AG10803 (cell line): ENCODE results near the gene TMEM82.

Experiments
- DNase-seq: peaks from one replicate; pipeline ENCODE4 v3.0.0; 2010; ENCODE audit warnings: low read depth
- H3K4me3 ChIP-seq: 2 replicates; pipeline ENCODE4 v1.5.1; 2011; ENCODE audit warnings: mild to moderate bottlenecking, low read length, control low read depth
- TF ChIP-seq, protein P1 (sequence below): conservative IDR thresholded peaks from 2 replicates; pipeline ENCODE4 v1.5.1; 2011; ENCODE audit warnings: mild to moderate bottlenecking, low read length, control low read depth, inconsistent platforms

The TMEM82 gene

GRCh38 chr1:15756143-15757015, 14.1 kb downstream of the TMEM82 start:
- DNase-seq: no peak
- TF ChIP-seq, protein P1, sequence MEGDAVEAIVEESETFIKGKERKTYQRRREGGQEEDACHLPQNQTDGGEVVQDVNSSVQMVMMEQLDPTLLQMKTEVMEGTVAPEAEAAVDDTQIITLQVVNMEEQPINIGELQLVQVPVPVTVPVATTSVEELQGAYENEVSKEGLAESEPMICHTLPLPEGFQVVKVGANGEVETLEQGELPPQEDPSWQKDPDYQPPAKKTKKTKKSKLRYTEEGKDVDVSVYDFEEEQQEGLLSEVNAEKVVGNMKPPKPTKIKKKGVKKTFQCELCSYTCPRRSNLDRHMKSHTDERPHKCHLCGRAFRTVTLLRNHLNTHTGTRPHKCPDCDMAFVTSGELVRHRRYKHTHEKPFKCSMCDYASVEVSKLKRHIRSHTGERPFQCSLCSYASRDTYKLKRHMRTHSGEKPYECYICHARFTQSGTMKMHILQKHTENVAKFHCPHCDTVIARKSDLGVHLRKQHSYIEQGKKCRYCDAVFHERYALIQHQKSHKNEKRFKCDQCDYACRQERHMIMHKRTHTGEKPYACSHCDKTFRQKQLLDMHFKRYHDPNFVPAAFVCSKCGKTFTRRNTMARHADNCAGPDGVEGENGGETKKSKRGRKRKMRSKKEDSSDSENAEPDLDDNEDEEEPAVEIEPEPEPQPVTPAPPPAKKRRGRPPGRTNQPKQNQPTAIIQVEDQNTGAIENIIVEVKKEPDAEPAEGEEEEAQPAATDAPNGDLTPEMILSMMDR: no peak
- H3K4me3 ChIP-seq: no peak overlapping the region

DNA sequence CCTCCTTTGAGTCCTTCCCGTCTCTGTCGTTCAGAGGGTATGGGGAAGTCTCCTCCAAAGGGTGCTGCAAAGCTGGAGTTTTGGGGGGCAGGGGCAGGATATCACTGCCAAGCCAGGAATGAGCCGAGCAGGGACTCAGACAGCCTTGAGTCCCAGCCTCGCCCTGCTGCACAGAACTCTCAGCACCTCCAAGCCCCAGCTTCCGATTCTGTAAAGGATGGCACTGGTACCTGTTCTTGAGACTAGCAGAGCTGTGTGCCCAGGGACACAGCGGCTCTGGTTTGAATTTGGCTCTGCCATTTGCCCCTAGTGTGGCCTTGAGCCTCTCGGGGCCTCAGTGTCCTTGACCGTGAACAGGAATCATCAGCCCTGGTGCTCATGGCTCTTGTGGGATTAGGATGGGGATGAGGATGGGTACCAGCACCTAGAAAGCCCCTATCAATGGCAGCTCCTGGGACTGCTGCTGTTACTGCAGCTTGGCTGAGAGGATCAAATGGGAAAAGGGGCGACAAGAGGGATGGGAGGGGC, 14.8 kb downstream of the TMEM82 start:
- DNase-seq: no peak
- no peak overlapping the region for H3K4me3 ChIP-seq
- TF ChIP-seq, protein P1: no peak

- H3K4me3 ChIP-seq: peak overlapping the region; percentile 77
- DNase-seq: peak; percentile 26
- TF ChIP-seq, protein P1: no peak
Observed at GRCh38 chr1:15757575-15758342, 15.5 kb downstream of the TMEM82 start.

DNA sequence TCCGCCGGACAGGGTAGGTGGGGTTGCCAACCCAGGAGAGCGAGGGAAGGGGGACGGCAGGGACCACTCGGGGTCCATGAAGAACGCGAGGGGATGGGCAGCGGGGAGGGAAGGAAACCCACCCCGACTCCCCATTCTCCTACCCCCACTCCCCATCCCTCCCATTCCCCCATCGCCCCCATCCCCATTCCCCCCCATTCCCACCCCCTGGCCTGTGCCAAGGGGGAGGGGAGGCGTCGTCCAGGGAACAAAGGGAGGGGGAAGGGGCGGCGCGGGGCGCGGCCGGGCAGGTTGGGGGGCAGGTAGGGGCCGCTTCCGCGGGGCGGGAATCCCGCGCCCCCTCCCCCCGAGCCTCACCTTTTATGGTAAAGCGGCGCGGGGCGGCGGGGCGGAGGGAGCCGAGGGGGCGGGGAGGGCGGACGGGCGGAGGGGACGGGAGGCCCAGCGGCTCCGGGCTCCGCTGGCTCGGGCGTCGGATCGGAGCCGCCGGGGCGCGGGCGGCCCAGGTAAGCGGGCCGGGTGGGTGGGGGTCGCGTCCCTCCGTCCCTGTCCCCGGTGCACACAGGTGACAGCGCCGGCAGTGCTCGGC, 16.1 kb downstream of the TMEM82 start, which contains the start of gene FBLIM1:
Gene FBLIM1 (plus strand): TSS at position 453 of the 589 bp plus-strand sequence. CDS start 6,189 bp downstream, outside the sequence.
- TF ChIP-seq, protein P1: no peak
- peak within 1 kb of the TSS; percentile 77 for H3K4me3 ChIP-seq
- no peak for DNase-seq

DNA sequence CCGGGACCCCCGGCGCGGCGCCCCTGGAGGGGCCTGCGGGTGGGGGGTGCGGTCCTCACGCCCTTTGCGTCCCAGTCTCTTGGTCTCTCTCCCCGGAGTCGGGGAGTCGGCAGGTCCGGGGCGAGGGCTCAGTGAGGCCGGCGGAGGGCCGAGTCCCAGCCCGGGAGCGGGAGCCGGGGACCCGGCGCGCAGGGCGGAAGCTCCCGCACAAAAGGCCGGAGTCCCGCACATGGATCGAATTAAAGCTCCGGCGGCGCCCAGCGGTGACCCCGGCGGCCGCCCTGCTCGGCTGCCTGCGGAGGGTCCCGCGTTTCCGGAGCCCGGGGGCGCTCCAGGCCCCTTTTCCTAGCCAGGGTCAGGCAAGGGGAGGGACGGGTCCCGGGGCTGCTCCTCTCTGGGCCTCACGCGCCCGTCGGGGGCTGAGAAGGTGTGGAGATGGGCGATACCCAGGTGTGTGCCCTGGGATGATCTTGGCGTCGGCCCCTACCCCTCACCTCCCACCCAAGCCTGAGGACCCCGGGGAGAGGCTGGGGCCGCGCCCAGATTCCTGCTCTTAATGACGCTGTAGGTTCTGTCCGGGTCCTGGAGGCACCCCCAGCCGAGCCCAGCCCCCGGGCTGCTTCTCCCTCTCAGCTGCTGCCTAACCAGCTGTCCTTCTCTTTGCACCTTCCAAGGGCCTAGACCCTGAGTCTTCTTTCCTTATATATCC, 16.8 kb downstream of the TMEM82 start:
- TF ChIP-seq, protein P1: no peak
- DNase-seq: peak; percentile 30

DNA sequence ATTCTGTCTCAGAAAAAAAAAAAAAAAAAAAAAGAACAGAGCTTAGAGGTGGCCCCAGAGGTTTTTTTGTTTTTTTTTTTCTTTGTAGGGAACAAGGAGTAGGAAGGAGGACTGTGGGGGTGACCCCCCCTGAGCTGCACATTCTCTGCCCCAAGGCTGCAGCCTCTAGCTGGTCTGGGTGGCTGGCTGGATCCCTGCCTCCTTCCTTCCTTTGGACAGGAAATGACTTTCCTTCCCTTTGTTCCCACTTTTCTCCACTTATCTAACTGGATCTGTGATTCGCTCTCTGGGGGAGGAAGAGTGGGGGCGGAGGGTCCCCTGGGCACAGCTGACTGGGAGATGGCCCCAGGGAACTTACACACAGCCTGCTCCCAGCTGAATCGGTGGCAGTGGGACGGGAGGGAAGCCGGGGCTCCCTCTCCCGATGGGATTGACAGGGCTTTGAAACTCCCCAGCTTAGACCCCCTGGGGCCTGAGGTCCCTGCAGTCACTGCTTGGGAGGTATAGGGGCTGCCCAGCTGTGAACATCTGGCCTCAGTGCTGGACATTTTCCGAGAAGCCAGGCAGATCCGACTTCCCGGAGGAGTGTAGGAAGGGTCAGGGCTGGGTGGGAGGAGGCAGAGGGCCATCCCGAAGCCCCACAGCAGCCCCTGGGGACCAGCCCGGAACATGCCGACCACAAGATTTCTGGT, 18.4 kb downstream of the TMEM82 start:
- H3K4me3 ChIP-seq: peak overlapping the region; percentile 39
- DNase-seq: peak; percentile 57
- TF ChIP-seq, protein P1: no peak

More for the DNA sequence above, 16.8 kb downstream of the TMEM82 start:
- peak overlapping the region; percentile 77 for H3K4me3 ChIP-seq
